Astrocyte of the cerebellum (primary cell): ENCODE results near the gene CHPF.

Experiments
- DNase-seq: peaks from one replicate; pipeline ENCODE4 v3.0.0-alpha.2; 2011; ENCODE audit warnings: low read depth
- H3K4me3 ChIP-seq: 2 replicates; pipeline ENCODE4 v1.5.1; 2011; ENCODE audit warnings: mild to moderate bottlenecking, low read depth, low read length, moderate library complexity
- CTCF ChIP-seq: IDR thresholded peaks from 2 replicates; pipeline ENCODE4 v1.5.1; 2012; ENCODE audit warnings: low read length, low read depth, moderate library complexity, mild to moderate bottlenecking; ENCODE audit errors: missing control alignments
- in situ Hi-C: cut with HindIII; loops from 2 replicates; pipeline ENCODE4 v1.10.0; 2017; ENCODE audit warnings: low sequenced_read_pairs

CHPF gene

DNA sequence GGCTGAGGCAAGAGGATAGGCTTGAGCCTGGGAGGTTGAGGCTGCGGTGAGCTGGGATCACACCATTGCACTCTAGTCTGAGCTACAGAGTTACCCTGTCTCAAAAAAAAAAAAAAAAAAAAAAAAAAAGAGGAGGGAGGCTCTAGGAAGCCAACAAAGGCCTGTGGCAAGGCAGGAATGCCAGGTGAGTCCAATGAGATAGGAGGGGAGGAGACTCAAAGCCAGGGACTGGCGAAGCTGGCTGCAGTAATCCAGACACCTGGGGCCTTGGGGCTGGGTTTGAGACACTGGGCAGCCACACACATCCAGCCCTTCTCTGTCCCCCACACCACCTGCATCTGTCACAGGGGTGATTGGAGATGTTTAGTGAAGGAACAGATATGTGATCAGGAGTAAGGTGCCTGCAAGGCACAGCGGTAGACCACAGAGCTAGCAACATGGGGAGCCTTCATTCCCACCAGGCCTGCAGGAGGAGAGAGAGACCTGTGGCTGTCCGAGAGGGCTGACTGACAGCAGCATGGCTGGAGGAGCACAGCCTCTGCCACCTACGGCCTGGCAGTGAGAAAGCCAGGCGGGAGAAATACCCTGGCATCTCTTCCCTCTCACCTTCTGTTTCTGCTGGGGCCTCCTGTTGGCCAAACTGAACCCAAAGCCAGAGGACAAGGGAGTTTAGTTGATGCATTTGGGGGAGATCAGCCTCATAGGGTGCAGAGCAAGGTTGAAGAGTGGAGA, 9.5 kb downstream of the CHPF start:
- no peak for TF ChIP-seq CTCF
- in situ Hi-C loops, result loop anchor here (25.0 kb wide), 1 partner anchor 122 kb away; the partner anchor contains the start of gene DES
- no peak for DNase-seq
- H3K4me3 ChIP-seq, result no peak overlapping the region

DNA sequence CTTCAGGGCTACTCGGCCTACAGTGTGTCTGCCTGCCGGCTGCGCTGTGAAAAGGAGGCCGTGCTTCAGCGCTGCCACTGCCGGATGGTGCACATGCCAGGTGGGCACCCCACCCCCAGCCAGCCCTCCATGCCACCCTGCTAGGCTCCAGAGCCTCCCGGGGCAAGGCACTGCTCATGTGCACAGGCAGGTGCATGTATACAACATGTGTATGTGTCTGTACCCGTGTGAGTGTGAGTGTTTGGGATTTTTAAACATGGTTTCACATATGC, 11.3 kb downstream of the CHPF start:
- no peak for DNase-seq
- H3K4me3 ChIP-seq, result no peak overlapping the region
- no peak for TF ChIP-seq CTCF
- in situ Hi-C loops, result loop anchor here (25.0 kb wide), 1 partner anchor 120 kb away; the partner anchor contains the start of gene DES

DNA sequence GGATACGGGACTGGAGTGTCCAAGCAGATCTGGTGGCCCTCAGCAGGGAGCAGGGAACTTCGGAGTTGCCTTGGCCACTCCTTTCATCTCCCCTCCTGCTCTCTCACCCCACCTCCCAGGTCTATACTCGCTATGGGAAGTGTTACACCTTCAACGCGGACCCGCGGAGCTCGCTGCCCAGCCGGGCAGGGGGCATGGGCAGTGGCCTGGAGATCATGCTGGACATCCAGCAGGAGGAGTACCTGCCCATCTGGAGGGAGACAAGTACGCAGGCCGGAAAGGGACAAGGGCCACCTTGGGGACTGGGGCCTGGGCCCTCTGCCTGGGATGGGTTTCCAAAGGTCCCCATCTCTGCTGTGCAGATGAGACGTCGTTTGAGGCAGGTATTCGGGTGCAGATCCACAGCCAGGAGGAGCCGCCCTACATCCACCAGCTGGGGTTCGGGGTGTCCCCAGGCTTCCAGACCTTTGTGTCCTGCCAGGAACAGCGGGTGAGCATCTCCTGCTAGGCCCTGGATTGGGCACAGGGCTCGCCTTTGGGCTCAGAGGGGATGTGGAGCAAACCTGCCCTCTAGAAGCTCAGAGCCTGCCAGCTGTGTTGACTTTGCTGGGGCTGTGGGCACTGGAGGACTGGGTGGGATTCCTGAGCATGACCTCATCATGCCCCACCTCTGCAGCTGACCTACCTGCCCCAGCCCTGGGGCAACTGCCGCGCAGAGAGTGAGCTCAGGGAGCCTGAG, 11.8 kb downstream of the CHPF start:
- no peak for DNase-seq
- no peak overlapping the region for H3K4me3 ChIP-seq
- no peak for TF ChIP-seq CTCF
- in situ Hi-C loops, result loop anchor here (25.0 kb wide), 1 partner anchor 120 kb away; the partner anchor contains the start of gene DES

GRCh38 chr2:219530048-219530963, 13.3 kb downstream of the CHPF start:
- in situ Hi-C loops, result loop anchor here (25.0 kb wide), 1 partner anchor 118 kb away; the partner anchor contains the start of gene DES
- H3K4me3 ChIP-seq, result peak overlapping the region; percentile 23
- peak; percentile 93 for TF ChIP-seq CTCF
- peak; percentile 60 for DNase-seq

GRCh38 chr2:219527472-219527871, 16.1 kb downstream of the CHPF start:
- no peak for TF ChIP-seq CTCF
- in situ Hi-C loops, result loop anchor here (25.0 kb wide), 1 partner anchor 115 kb away; the partner anchor contains the start of gene DES
- no peak for DNase-seq
- no peak overlapping the region for H3K4me3 ChIP-seq

DNA sequence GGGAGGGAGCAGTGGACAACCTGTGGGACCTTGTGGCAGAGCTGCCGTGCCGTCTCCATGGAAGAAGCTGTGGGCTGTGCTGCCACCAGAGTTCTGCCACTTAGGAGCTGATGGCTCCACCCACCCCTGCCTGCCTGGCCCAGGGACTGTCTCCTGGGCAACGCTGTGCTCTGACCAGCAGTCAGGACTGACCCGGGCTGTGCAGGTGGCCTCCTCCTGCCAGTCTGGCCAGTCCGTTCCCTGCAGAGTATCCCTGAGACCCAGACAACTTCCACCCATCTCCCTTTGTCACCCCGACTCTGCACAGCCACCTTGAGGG, 16.6 kb downstream of the CHPF start:
- H3K4me3 ChIP-seq, result no peak overlapping the region
- TF ChIP-seq CTCF, result no peak
- DNase-seq, result no peak
- in situ Hi-C loops, result loop anchor here (25.0 kb wide), 1 partner anchor 115 kb away; the partner anchor contains the start of gene DES
